ENCODE measurements around the gene TSC1.

TSC1 gene

DNA sequence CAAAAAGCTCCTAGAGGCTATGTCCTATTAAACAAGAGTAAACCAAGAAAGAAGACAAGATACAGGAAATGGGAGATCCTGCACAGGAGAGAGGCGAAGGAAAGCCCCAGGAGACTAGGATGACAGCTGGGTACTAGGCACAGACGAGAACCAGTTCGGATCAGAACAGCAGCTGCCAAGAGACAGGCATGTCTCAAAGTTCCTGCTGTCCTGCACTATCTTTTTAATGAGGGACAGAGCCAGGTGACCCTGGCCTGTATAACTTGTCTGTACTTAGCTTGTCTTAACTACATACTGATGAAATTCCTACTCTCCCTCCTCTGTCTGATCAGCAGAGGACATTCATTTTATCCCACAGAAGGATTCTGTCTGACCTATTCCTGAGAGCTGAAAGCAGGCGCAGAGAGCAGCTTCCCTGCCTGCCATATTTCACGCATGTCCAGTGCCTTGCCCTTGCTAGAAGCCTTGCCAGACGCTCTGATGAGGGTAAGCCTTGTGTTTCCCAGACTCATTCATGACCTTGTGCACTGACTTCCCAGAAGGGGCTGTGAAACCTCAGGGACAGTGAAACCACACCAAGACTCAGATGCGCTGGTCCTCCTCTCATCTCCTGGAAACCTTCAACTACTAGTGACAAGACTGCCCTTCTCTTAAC, 24.7 kb downstream of the TSC1 start:
- no peaks in the 10 kb centered on the region for H3K9me3 ChIP-seq (ENCODE audit: control insufficient read depth, insufficient read depth, low read length)
- H3K36me3 ChIP-seq (ENCODE audit: control insufficient read depth, insufficient read depth, low read length), result peaks cover 26% of the 10 kb centered on the region
- H3K9ac ChIP-seq (ENCODE audit: low read depth, low read length), result no peak overlapping the region
- H3K4me1 ChIP-seq (ENCODE audit: control insufficient read depth, insufficient read depth, low read length), result no peaks in the 10 kb centered on the region
- no peaks in the 10 kb centered on the region for H3K27me3 ChIP-seq (ENCODE audit: control insufficient read depth, insufficient read depth, low read length)
- H3K4me3 ChIP-seq (ENCODE audit: low read depth, low read length), result no peak overlapping the region

DNA sequence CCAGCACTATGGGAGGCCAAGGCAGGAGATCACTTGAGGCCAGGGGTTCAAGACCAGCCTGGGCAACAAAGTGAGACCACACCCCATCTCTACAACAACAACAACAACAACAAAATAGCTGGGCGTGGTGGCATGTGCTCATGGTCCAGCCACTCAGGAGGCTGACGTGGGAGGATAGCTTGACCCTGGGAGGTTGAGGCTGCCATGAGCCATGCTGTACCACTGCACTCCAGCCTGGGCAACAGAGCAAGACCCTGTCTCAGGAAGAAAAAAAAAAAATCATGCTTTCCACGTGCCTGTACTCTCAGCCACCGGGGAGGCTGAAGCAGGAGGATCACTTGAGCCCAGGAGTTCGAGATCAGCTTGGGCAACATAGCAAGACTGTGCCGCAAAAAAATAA, 29.5 kb downstream of the TSC1 start:
- Histone ChIP-seq H3K4me1 (ENCODE audit: control insufficient read depth, insufficient read depth, low read length) (no peaks in the 10 kb centered on the region), H3K9me3 (ENCODE audit: control insufficient read depth, insufficient read depth, low read length) (no peaks in the 10 kb centered on the region), H3K9ac (ENCODE audit: low read depth, low read length) (no peak overlapping the region), H3K27me3 (ENCODE audit: control insufficient read depth, insufficient read depth, low read length) (no peaks in the 10 kb centered on the region), H3K36me3 (ENCODE audit: control insufficient read depth, insufficient read depth, low read length) (peaks cover 20% of the 10 kb centered on the region), H3K4me3 (ENCODE audit: low read depth, low read length) (no peak overlapping the region)

DNA sequence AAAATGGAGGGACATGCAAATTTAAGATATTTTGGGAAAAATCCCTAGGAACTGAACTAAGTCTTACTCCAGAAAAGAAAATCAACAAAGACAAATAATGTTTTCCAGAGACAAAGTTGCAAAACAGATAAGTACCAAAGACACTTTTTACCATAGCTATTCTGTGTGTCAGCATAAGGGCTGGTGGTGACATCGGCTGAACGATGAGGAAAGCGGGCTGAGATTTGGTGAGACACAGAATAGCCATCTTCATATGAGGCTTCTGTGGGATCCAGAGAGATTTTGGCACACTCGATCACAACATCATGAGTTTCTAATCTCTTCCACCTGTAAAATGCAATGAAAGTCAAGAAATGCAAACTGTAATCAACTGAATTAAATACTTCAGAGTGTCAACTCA, 32.3 kb downstream of the TSC1 start:
- no peaks in the 10 kb centered on the region for H3K27me3 ChIP-seq (ENCODE audit: control insufficient read depth, insufficient read depth, low read length)
- H3K36me3 ChIP-seq (ENCODE audit: control insufficient read depth, insufficient read depth, low read length), result peaks cover 24% of the 10 kb centered on the region
- H3K9ac ChIP-seq (ENCODE audit: low read depth, low read length), result no peak overlapping the region
- H3K9me3 ChIP-seq (ENCODE audit: control insufficient read depth, insufficient read depth, low read length), result no peaks in the 10 kb centered on the region
- no peaks in the 10 kb centered on the region for H3K4me1 ChIP-seq (ENCODE audit: control insufficient read depth, insufficient read depth, low read length)
- H3K4me3 ChIP-seq (ENCODE audit: low read depth, low read length), result no peak overlapping the region

DNA sequence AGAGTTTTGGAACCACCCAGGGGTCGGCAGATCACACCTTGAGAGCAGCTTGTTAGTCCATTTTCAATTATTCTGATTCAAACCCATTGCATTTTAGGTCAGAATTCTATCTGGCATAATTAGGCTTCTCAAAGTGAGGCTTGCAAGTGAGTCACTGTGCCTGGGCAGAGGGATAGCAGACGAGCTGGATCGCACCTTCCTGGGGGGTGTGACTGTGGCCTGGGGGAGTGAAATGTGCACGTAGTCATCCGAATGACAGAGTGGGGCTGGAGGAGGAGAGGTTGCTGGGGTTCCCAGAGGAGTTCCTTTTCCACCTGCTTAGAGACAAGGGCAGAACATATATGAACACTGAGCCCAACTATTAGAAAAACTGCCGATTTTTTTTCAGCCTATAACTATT, 34.0 kb downstream of the TSC1 start:
- Histone ChIP-seq H3K9ac (ENCODE audit: low read depth, low read length) (no peak overlapping the region), H3K4me3 (ENCODE audit: low read depth, low read length) (no peak overlapping the region), H3K27me3 (ENCODE audit: control insufficient read depth, insufficient read depth, low read length) (no peaks in the 10 kb centered on the region), H3K9me3 (ENCODE audit: control insufficient read depth, insufficient read depth, low read length) (no peaks in the 10 kb centered on the region), H3K36me3 (ENCODE audit: control insufficient read depth, insufficient read depth, low read length) (peaks cover 21% of the 10 kb centered on the region), H3K4me1 (ENCODE audit: control insufficient read depth, insufficient read depth, low read length) (no peaks in the 10 kb centered on the region)

DNA sequence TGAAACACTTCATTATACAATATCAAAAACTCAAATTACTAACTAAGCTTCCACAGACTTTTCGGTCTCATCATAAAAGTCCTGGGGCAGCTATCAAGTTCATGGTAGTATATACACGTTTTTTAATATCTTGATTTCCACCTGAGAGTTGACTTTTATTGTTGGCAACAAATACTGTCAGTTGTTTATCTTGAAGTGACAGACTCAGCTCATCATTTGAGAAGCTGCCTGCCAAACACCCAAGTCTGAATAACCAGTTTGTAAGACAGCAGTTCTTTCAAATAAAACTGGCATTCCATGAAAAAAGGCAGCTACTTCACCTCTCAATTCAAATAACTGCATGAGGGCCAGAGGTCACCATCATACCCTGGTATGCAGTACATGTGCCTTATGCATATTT, 35.1 kb downstream of the TSC1 start:
- peaks cover 23% of the 10 kb centered on the region for H3K36me3 ChIP-seq (ENCODE audit: control insufficient read depth, insufficient read depth, low read length)
- H3K9me3 ChIP-seq (ENCODE audit: control insufficient read depth, insufficient read depth, low read length), result no peaks in the 10 kb centered on the region

DNA sequence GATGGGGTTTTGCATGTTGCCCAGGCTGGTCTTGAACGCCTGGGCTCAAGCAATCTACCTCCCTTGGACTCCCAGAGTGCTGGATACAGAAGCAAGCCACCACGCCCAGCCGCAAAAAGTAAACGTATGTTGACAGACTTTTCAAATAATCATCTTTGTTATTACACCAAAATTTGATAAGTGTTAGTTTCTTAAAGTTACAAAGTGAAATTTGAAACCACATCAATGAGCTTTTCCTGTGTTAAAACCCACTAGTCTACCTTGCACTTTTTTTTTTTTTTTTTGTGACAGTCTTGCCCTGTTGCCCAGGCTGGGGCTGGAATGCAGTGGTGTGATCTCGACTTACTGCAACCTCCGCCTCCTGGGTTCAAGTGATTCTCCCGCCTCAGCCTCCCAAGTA, 35.8 kb downstream of the TSC1 start:
- H3K36me3 ChIP-seq (ENCODE audit: control insufficient read depth, insufficient read depth, low read length), result peaks cover 23% of the 10 kb centered on the region
- peaks cover 6% of the 10 kb centered on the region for H3K4me1 ChIP-seq (ENCODE audit: control insufficient read depth, insufficient read depth, low read length)
- no peak overlapping the region for H3K9ac ChIP-seq (ENCODE audit: low read depth, low read length)
- no peaks in the 10 kb centered on the region for H3K27me3 ChIP-seq (ENCODE audit: control insufficient read depth, insufficient read depth, low read length)
- H3K4me3 ChIP-seq (ENCODE audit: low read depth, low read length), result no peak overlapping the region
- no peaks in the 10 kb centered on the region for H3K9me3 ChIP-seq (ENCODE audit: control insufficient read depth, insufficient read depth, low read length)

More for the DNA sequence above, 35.1 kb downstream of the TSC1 start:
- H3K27me3 ChIP-seq (ENCODE audit: control insufficient read depth, insufficient read depth, low read length), result no peaks in the 10 kb centered on the region
- no peak overlapping the region for H3K4me3 ChIP-seq (ENCODE audit: low read depth, low read length)
- H3K9ac ChIP-seq (ENCODE audit: low read depth, low read length), result no peak overlapping the region
- H3K4me1 ChIP-seq (ENCODE audit: control insufficient read depth, insufficient read depth, low read length), result peaks cover 2% of the 10 kb centered on the region

DNA sequence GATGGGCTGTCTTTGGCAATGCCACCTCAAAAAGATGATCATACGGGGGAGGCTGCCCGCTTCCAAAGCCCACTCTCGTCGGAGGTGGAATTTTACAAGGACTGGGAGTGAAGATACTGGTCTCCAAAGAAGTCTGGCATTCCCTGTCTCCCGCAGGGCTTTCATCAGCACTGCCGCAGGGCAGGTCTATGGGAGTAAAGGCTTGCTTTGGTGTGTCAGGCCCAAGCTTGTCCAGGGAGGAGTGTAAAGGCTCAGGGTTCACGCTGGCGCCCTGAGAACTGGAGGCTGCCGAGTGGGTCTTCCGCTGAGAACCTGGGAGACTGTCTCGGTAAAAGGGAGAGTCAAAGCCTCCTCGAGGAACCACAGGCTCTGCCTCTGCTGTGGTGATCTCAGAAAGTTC, 38.7 kb downstream of the TSC1 start:
- H3K27me3 ChIP-seq (ENCODE audit: control insufficient read depth, insufficient read depth, low read length), result no peaks in the 10 kb centered on the region
- H3K9me3 ChIP-seq (ENCODE audit: control insufficient read depth, insufficient read depth, low read length), result no peaks in the 10 kb centered on the region
- H3K9ac ChIP-seq (ENCODE audit: low read depth, low read length), result no peak overlapping the region
- H3K4me3 ChIP-seq (ENCODE audit: low read depth, low read length), result no peak overlapping the region
- H3K4me1 ChIP-seq (ENCODE audit: control insufficient read depth, insufficient read depth, low read length), result peaks cover 19% of the 10 kb centered on the region
- H3K36me3 ChIP-seq (ENCODE audit: control insufficient read depth, insufficient read depth, low read length), result peaks cover 26% of the 10 kb centered on the region

DNA sequence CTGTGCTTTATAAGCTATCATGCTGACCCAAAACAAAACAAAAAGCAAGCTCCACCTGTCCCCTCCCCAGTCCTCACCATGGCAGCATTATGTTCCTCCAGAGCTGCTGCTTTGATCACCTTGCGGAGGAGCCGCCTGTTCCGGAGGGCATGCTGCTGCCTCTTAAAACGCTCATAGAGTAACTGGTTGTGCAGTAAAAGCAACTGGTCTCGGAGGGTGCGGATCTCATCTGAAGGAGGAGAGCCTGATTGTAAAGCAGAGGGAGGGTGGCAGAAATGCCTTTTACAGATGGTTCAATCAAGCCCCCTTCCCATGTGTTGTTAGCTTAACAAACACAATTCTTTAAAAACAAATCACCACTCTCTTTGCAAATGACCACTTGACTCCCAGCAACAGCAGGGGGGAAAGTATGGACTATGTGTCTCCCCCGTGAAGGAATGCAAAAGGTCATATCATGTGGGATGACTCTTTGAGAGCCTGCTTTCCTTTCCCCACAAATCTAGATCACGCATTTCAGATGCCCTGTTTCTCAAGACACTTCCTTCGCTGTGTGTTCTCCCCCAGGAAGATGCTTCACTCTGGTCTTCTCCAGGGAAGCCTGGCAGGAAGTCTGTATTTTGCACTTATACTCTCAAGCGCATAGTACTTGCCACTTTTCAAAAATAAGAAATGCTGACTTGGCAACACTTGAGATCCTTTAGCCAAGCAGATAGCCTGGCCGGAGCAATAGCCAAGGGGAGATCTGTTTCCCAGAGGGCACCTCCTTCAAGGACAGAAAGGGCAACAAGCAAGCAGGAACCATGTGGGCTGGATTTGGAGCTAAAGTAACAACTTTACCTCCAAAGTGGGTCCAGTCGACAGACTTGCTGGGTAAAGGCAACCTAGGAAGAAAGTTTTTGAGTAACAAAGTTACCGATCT, 40.6 kb downstream of the TSC1 start:
- Histone ChIP-seq H3K4me1 (ENCODE audit: control insufficient read depth, insufficient read depth, low read length) (peaks cover 19% of the 10 kb centered on the region), H3K9me3 (ENCODE audit: control insufficient read depth, insufficient read depth, low read length) (no peaks in the 10 kb centered on the region), H3K27me3 (ENCODE audit: control insufficient read depth, insufficient read depth, low read length) (no peaks in the 10 kb centered on the region), H3K36me3 (ENCODE audit: control insufficient read depth, insufficient read depth, low read length) (peaks cover 17% of the 10 kb centered on the region), H3K9ac (ENCODE audit: low read depth, low read length) (no peak overlapping the region), H3K4me3 (ENCODE audit: low read depth, low read length) (no peak overlapping the region)

DNA sequence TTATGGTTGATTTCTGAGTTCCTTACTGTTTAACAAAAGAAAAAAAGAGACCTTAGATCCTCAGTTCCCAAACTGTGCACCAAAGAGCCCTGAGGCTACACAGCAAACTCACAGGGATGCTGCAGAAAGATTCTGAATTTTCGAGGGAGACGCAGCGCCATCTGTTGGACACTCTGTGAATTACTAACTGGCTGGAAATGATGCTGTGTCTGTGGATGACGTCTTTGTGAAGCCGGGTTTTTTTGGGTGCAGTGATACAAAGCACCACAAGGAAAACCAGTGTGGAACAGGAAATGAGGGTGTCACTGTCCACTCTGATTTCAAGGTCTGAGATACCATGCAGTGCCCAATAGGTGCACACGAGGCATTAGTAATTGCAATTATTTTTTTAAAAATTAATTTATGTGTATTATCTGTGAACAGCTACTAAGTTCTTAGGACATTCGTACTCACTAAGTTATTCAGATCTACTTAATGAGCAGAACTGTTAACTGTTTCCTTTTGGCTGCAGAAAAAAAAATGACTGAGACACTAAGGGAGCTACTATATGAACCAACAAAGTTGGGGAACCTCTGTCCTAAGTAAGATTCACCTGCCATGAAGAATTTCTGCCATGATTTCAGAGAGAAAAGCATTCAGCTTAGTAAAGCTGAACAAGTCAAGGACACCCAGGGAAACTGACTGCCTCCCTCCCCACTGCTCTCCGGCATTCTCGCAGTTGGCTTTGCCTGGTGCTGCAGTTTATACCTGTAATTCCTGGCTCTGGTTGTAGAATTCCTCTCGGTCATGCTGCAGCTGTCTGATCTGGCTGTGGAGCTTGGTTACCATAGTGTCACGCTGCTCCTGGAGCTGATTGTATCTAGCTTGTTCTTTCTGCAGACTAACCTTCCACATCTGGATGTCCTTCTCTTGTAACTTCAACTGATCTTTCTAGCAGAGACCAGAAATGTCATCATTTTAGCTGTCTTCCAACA, 42.3 kb downstream of the TSC1 start:
- Histone ChIP-seq H3K27me3 (ENCODE audit: control insufficient read depth, insufficient read depth, low read length) (no peaks in the 10 kb centered on the region), H3K9me3 (ENCODE audit: control insufficient read depth, insufficient read depth, low read length) (no peaks in the 10 kb centered on the region), H3K9ac (ENCODE audit: low read depth, low read length) (no peak overlapping the region), H3K4me1 (ENCODE audit: control insufficient read depth, insufficient read depth, low read length) (peaks cover 19% of the 10 kb centered on the region), H3K4me3 (ENCODE audit: low read depth, low read length) (no peak overlapping the region), H3K36me3 (ENCODE audit: control insufficient read depth, insufficient read depth, low read length) (peaks cover 21% of the 10 kb centered on the region)

DNA sequence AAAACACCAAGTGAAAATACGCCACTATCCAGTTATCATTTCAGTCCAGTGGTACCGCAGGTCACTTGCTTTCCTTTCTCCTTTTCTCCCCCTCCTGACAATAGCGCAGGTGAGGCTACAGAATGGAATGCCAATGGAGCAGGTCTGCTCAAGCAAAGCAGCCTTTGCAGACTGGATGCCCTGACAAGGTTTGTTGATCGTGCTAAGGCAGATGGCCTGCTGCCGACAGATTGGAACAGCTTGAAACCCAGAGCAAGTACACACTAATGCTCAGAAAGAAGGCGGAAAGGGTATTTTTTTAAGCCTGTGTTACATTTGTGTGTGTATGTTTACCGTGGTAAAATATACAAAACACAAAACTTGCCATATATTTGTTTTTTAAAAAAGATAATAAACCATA, 46.4 kb downstream of the TSC1 start:
- peaks cover 25% of the 10 kb centered on the region for H3K36me3 ChIP-seq (ENCODE audit: control insufficient read depth, insufficient read depth, low read length)
- H3K9me3 ChIP-seq (ENCODE audit: control insufficient read depth, insufficient read depth, low read length), result no peaks in the 10 kb centered on the region

DNA sequence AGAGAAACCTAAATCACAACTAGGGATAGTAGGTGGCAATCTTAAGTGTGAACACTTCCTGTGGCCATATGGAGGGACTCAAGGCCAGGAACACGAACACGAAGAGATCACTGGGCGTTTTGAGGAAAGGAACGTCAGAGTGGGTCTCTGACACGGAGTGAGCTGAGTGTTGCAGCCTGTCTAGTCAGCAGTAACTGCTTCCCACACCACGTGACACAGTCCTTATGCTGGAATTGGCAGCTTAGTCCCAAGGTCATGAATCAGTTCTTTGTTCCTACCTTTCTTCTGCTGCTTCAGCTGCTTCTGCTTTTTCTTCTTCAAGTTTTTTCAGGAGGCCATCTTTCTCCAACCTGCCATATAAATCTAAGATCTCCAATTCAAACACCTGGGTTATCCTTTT, 47.5 kb downstream of the TSC1 start:
- no peaks in the 10 kb centered on the region for H3K9me3 ChIP-seq (ENCODE audit: control insufficient read depth, insufficient read depth, low read length)
- H3K36me3 ChIP-seq (ENCODE audit: control insufficient read depth, insufficient read depth, low read length), result peaks cover 25% of the 10 kb centered on the region
- H3K4me3 ChIP-seq (ENCODE audit: low read depth, low read length), result no peak overlapping the region
- H3K4me1 ChIP-seq (ENCODE audit: control insufficient read depth, insufficient read depth, low read length), result peaks cover 4% of the 10 kb centered on the region
- H3K9ac ChIP-seq (ENCODE audit: low read depth, low read length), result no peak overlapping the region
- H3K27me3 ChIP-seq (ENCODE audit: control insufficient read depth, insufficient read depth, low read length), result no peaks in the 10 kb centered on the region

More for the DNA sequence above, 46.4 kb downstream of the TSC1 start:
- Histone ChIP-seq H3K4me3 (ENCODE audit: low read depth, low read length) (no peak overlapping the region), H3K4me1 (ENCODE audit: control insufficient read depth, insufficient read depth, low read length) (peaks cover 7% of the 10 kb centered on the region), H3K9ac (ENCODE audit: low read depth, low read length) (no peak overlapping the region), H3K27me3 (ENCODE audit: control insufficient read depth, insufficient read depth, low read length) (no peaks in the 10 kb centered on the region)
